K562 (cell line): ENCODE data around the gene PHYH. TPM values are rescaled to one million over a fixed set of nuclear protein-coding genes. Genes with fewer than 3 reads are reported as not detected.

Experiments
- ATAC-seq: fragments of 200-7000 bp; cut with Tn5 transposase; 3 replicates; pipeline ENCODE4 v1.9.1; 2020; ENCODE audit warnings: moderate library complexity
- BruUV-seq: library from RNA; stranded (reverse); fragments of 400-500 nt; replicated peaks from 2 replicates; lab custom pipeline; 2021; lab: Mats Ljungman, UMichigan
- CTCF ChIA-PET: fragments of 300-600 bp; formaldehyde crosslinking; extraction: SDS; loops from one replicate; lab custom pipeline; 2021; ENCODE audit warnings: low intra/inter-chr PET ratio; lab: Yijun Ruan, JAX
- POLR2A ChIA-PET: fragments of 300-600, 350-650 bp; sonication (Branson Sonifier 250); formaldehyde crosslinking; extraction: SDS; loops from one replicate; lab custom pipeline; 2021; ENCODE audit warnings: antibody characterized with exemption, inconsistent platforms; lab: Yijun Ruan, JAX
- DNase-seq, 4 experiments: peaks; one replicate each; pipeline versions ENCODE4 v3.0.0 to v3.0.0-alpha.2; 2011 to 2018; ENCODE audit warnings: low spot score in 3 of 4, mixed read lengths in 3 of 4; ENCODE audit errors: extremely low read depth in 1 of 4
- FAIRE-seq: peaks from 2 replicates; lab custom pipeline; 2011; peaks lifted over from hg19 to GRCh38; lab: Jason Lieb, UNC
- H2AFZ ChIP-seq: 2 replicates; pipeline ENCODE4 v1.6.0; 2011; ENCODE audit warnings: low read depth, low read length, control low read depth, inconsistent platforms
- H3K27ac ChIP-seq: fragments of 200-600 bp; 3 replicates; pipeline ENCODE4 v1.8.0; 2011; ENCODE audit warnings: low read depth, mild to moderate bottlenecking, control low read depth, inconsistent platforms, low read length, moderate library complexity, mixed read lengths; ENCODE audit errors: extremely low read depth
- H3K27me3 ChIP-seq, 2 experiments: fragments of 300-600 bp in 1 of 2; 2 replicates in 1 of 2; 3 replicates in 1 of 2; pipeline versions ENCODE4 v1.6.0 to v1.8.0; 2011; ENCODE audit warnings: inconsistent platforms in 2 of 2, low read length in 2 of 2, mild to moderate bottlenecking in 1 of 2, mixed read lengths in 1 of 2, moderate library complexity in 1 of 2; ENCODE audit not compliant: control insufficient read depth in 2 of 2, insufficient read depth in 2 of 2
- H3K36me3 ChIP-seq: fragments of 300-600 bp; 3 replicates; pipeline ENCODE4 v1.8.0; 2011; ENCODE audit warnings: mild to moderate bottlenecking, low read length, inconsistent platforms; ENCODE audit not compliant: control insufficient read depth, insufficient read depth
- H3K4me1 ChIP-seq, 2 experiments: fragments of 200-600 bp in 1 of 2; replicated peaks in 1 of 2; 2 replicates in 1 of 2; 3 replicates in 1 of 2; pipeline versions ENCODE4 v1.5.1 to v1.8.0; 2011; ENCODE audit warnings: inconsistent platforms in 2 of 2, low read length in 2 of 2, mild to moderate bottlenecking in 1 of 2, mixed read lengths in 1 of 2, moderate library complexity in 1 of 2; ENCODE audit not compliant: control insufficient read depth in 2 of 2, insufficient read depth in 2 of 2
- H3K4me2 ChIP-seq: 2 replicates; pipeline ENCODE4 v1.6.1; 2011; ENCODE audit warnings: low read length, control low read depth, inconsistent platforms, mixed read lengths; ENCODE audit not compliant: insufficient read depth
- H3K4me3 ChIP-seq: fragments of 200-600 bp; sonication (generic), shearing (Covaris generic); 2 replicates; pipeline ENCODE4 v1.5.1; 2016; ENCODE audit warnings: control low read depth, inconsistent platforms
- H3K79me2 ChIP-seq: fragments of 200-600 bp; 3 replicates; pipeline ENCODE4 v1.8.0; 2011; ENCODE audit warnings: low read length, inconsistent platforms; ENCODE audit not compliant: control insufficient read depth, insufficient read depth
- H3K9ac ChIP-seq, 2 experiments: 2 replicates each; pipeline versions ENCODE4 v1.6.0 to v1.6.1; 2011; ENCODE audit warnings: low read depth in 2 of 2, low read length in 2 of 2, control low read depth in 1 of 2, inconsistent platforms in 1 of 2, mild to moderate bottlenecking in 1 of 2, mixed read lengths in 1 of 2; ENCODE audit not compliant: insufficient read depth in 1 of 2
- H3K9me1 ChIP-seq: one replicate; pipeline ENCODE4 v1.6.0; 2011; ENCODE audit warnings: inconsistent platforms, mild to moderate bottlenecking, low read length, moderate library complexity; ENCODE audit not compliant: control insufficient read depth, insufficient read depth
- H3K9me3 ChIP-seq: replicated peaks from 2 replicates; pipeline ENCODE4 v1.5.1; 2011; ENCODE audit warnings: low read depth, low read length, inconsistent platforms; ENCODE audit not compliant: control insufficient read depth, insufficient read depth
- H4K20me1 ChIP-seq: replicated peaks from 2 replicates; pipeline ENCODE4 v1.6.1; 2011; ENCODE audit warnings: low read length, inconsistent platforms, mixed read lengths; ENCODE audit not compliant: control insufficient read depth, insufficient read depth
- DEAF1 ChIP-seq: fragments of 450-650 bp; formaldehyde crosslinking; IDR thresholded peaks from 2 replicates; pipeline ENCODE4 v1.4.0; 2020; ENCODE audit warnings: mild to moderate bottlenecking, moderate library complexity
- E2F8 ChIP-seq: fragments of 450-650 bp; IDR thresholded peaks from 2 replicates; pipeline ENCODE4 v1.7.1; 2018; ENCODE audit warnings: mild to moderate bottlenecking, low read depth; ENCODE audit not compliant: partially characterized antibody
- GTF2F1 ChIP-seq: IDR thresholded peaks from 2 replicates; pipeline ENCODE4 v1.6.1; 2011; ENCODE audit warnings: low read depth, low read length, improper control_type of control experiment
- KLF6 ChIP-seq: fragments of 250-450 bp; sonication (Bioruptor Pico); IDR thresholded peaks from 2 replicates; pipeline ENCODE4 v1.4.0; 2020; ENCODE audit warnings: mild to moderate bottlenecking, moderate library complexity, borderline replicate concordance
- LCOR ChIP-seq: sonication (generic); formaldehyde crosslinking; IDR thresholded peaks from 2 replicates; pipeline ENCODE4 v1.8.0; 2022; ENCODE audit warnings: mild to moderate bottlenecking, missing genetic modification reagents
- MECOM ChIP-seq: fragments of 250-450 bp; sonication (Bioruptor Pico); IDR thresholded peaks from 2 replicates; pipeline ENCODE4 v1.8.0; 2022; ENCODE audit warnings: inconsistent platforms
- MLX ChIP-seq, 2 experiments: fragments of 450-650 bp in 1 of 2; sonication (generic) in 1 of 2; formaldehyde crosslinking; conservative IDR thresholded peaks; 2 replicates each; pipeline versions ENCODE4 v1.4.0 to v1.8.1; 2020 to 2022; ENCODE audit warnings: mild to moderate bottlenecking in 1 of 2, missing genetic modification reagents in 1 of 2
- RFX7 ChIP-seq: fragments of 250-450 bp; sonication (Bioruptor Pico); IDR thresholded peaks from 2 replicates; pipeline ENCODE4 v1.5.1; 2021; ENCODE audit warnings: mild to moderate bottlenecking
- SMAD1 ChIP-seq: fragments of 150-350 bp; IDR thresholded peaks from 2 replicates; pipeline ENCODE4 v1.6.1; 2014; ENCODE audit warnings: low read length, low read depth; ENCODE audit not compliant: partially characterized antibody
- SNIP1 ChIP-seq: fragments of 450-650 bp; IDR thresholded peaks from 2 replicates; pipeline ENCODE4 v1.7.1; 2017; ENCODE audit warnings: low read depth, mild to moderate bottlenecking
- TEAD2 ChIP-seq: fragments of 450-650 bp; IDR thresholded peaks from 2 replicates; pipeline ENCODE4 v1.6.1; 2016; ENCODE audit warnings: missing genetic modification characterization, control low read depth, missing compliant biosample characterization
- WHSC1 ChIP-seq: IDR thresholded peaks from one replicate; pipeline ENCODE4 v1.6.1; 2012; ENCODE audit warnings: low read length, control low read depth, inconsistent platforms
- ZNF280A ChIP-seq: fragments of 450-650 bp; IDR thresholded peaks from 2 replicates; pipeline ENCODE4 v1.6.1; 2018; ENCODE audit warnings: mild to moderate bottlenecking, low read depth; ENCODE audit not compliant: partially characterized antibody
- ZNF586 ChIP-seq: fragments of 450-650 bp; formaldehyde crosslinking; conservative IDR thresholded peaks from 2 replicates; pipeline ENCODE4 v1.4.0; 2020; ENCODE audit warnings: mild to moderate bottlenecking, moderate library complexity
- ZNF77 ChIP-seq: fragments of 250-450 bp; sonication (Bioruptor Pico); IDR thresholded peaks from 2 replicates; pipeline ENCODE4 v1.5.0; 2020
- ZSCAN32 ChIP-seq: fragments of 450-650 bp; formaldehyde crosslinking; IDR thresholded peaks from 2 replicates; pipeline ENCODE4 v1.4.0; 2020; ENCODE audit warnings: mild to moderate bottlenecking, moderate library complexity
- WGBS: fragments of 100-300 bp; shearing (Covaris generic); methylation state at CpG from one replicate; pipeline ENCODE4 v1.1.6; 2016; ENCODE audit warnings: low coverage, mixed read lengths; ENCODE audit not compliant: insufficient coverage; ENCODE audit errors: missing lambda C conversion rate; 5-methylcytosine and 5-hydroxymethylcytosine counted together
- in situ Hi-C: fragments of 300-500 bp; cut with MboI; formaldehyde crosslinking; loops from 4 replicates; pipeline ENCODE4 v1.15.0; 2018; ENCODE audit warnings: inconsistent platforms, mixed read lengths
- intact Hi-C: fragments of 100-400 bp; cut with micrococcal nuclease; formaldehyde crosslinking; loops from 2 replicates; pipeline ENCODE4 v1.14.2; 2022
- polyA plus RNA-seq, 8 experiments: library from polyadenylated mRNA; depleted of rRNA in 4 of 8; stranded (reverse) in 5 of 8; unstranded in 3 of 8; fragments of >200 nt; fragmentation: Nextera tagmentation in 2 of 8; fragmentation: Illumina TruSeq in 1 of 8; extraction: Ambion mirVana in 2 of 8; extraction: Trizol in 1 of 8; gene quantifications; 2 replicates each; pipeline versions ENCODE4 v1.2.1 to v1.2.3, GENCODE V29; 2011 to 2014; ENCODE audit warnings: inconsistent platforms in 1 of 8, missing spikeins in 1 of 8
- total RNA-seq, 7 experiments: library from RNA; depleted of rRNA in 6 of 7; stranded (reverse); fragments of >200 nt in 6 of 7; fragmentation: Illumina TruSeq in 2 of 7; extraction: Trizol in 2 of 7; gene quantifications; 2 replicates each; pipeline versions ENCODE4 v1.2.1 to v1.2.3, GENCODE V29; 2011 to 2021; ENCODE audit warnings: low replicate concordance in 1 of 7

The PHYH gene
- total and polyA plus RNA-seq, 9 of the 15 experiments (the other 6 are each of a cell fraction or from before 2014, with no cell fraction given): 3.8 to 6.9 (median 5.7) TPM

- in situ Hi-C loops: no loop called here
- ATAC-seq: no peak
- TF ChIP-seq TEAD2 (tag): no peak
- TF ChIP-seq ZNF280A: no peak
- no peak for TF ChIP-seq MLX (CRISPR knock-in tag; conservative IDR thresholded peaks at IDR 0.05)
- no peak for TF ChIP-seq LCOR (CRISPR knock-in tag)
- no peak for TF ChIP-seq WHSC1
- no peak for TF ChIP-seq KLF6 (CRISPR knock-in tag)
- TF ChIP-seq GTF2F1: no peak
- TF ChIP-seq ZNF77 (CRISPR knock-in tag): no peak
- no peak for TF ChIP-seq ZSCAN32 (CRISPR knock-in tag)
- TF ChIP-seq E2F8: no peak
- no peak for TF ChIP-seq MECOM (CRISPR knock-in tag)
- no peak for TF ChIP-seq ZNF586 (CRISPR knock-in tag)
- TF ChIP-seq SNIP1: no peak
- TF ChIP-seq SMAD1: no peak
- no peak for TF ChIP-seq DEAF1
- no peak for TF ChIP-seq RFX7 (CRISPR knock-in tag)
Measured at GRCh38 chr10:13234172-13234571, 65.7 kb downstream of the PHYH start, which contains the start of gene UCMA. Gene UCMA, minus strand, starts transcription at chr10:13234374. Its CDS starts 116 bp downstream, at chr10:13234258.

More at GRCh38 chr10:13234172-13234571, 65.7 kb downstream of the PHYH start, which contains the start of gene UCMA:
- no peak for DNase-seq
- Histone ChIP-seq H3K4me3 (no peak within 1 kb of the TSS), H3K9me3 (no peaks in the 10 kb centered on the region), H3K9ac (peak within 1 kb of the TSS in 1 of 2 experiments; percentile 17; a peak in 1 of 4 replicates), H3K9me1 (no peaks in the 10 kb centered on the region), H3K4me1 (peaks cover 0 to 4% of the 10 kb centered on the region in 2 experiments; a peak in 2 of 5 replicates), H3K27me3 (peaks cover 38 to 69% of the 10 kb centered on the region in 2 experiments), H3K4me2 (no peak within 1 kb of the TSS), H3K36me3 (no peaks in the 10 kb centered on the region), H2AFZ (no peak within 1 kb of the TSS), H4K20me1 (no peaks in the 10 kb centered on the region; the same call in 1 of the 2 replicates), H3K27ac (no peak within 1 kb of the TSS), H3K79me2 (no peaks in the 10 kb centered on the region)
- CTCF ChIA-PET: no interaction called here
- WGBS: 1% methylated on average over 9 of the region's 10 CpGs
- FAIRE-seq: no peak
- intact Hi-C loops: no loop called here
- POLR2A ChIA-PET: no interaction called here
- BruUV-seq: no TSS peak
